ENCODE data around the gene ZC3H12D. TPM values are rescaled to one million over a fixed set of nuclear protein-coding genes. Genes with fewer than 3 reads are reported as not detected.

Gene ZC3H12D
- total and polyA plus RNA-seq, 8 donors = 0.08 to 1.1 (median 0.35) TPM

- 82 to 84% methylated on average over 5 of the region's 5 CpGs for WGBS, 2 donors
- no peak overlapping the region for H3K27ac ChIP-seq
- FAIRE-seq (no peak), ATAC-seq (no peak), DNase-seq (no peak)
- no peak overlapping the region for H3K4me3 ChIP-seq
- TF ChIP-seq CTCF (IDR thresholded peaks at IDR 0.05) = no peak
- no peaks in the 10 kb centered on the region for H3K4me1 ChIP-seq
- H3K27me3 ChIP-seq = no peaks in the 10 kb centered on the region
- no peaks in the 10 kb centered on the region for H3K36me3 ChIP-seq
- H3K9me3 ChIP-seq = no peaks in the 10 kb centered on the region
- intact Hi-C loops (cut with DNase I) = no loop called here
Measured at GRCh38 chr6:149478631-149479314, 6.0 kb downstream of the ZC3H12D start.

GRCh38 chr6:149477544-149477943 lies 7.3 kb downstream of the ZC3H12D start:
- FAIRE-seq (no peak), DNase-seq (no peak), ATAC-seq (no peak)
- no peaks in the 10 kb centered on the region for H3K4me1 ChIP-seq
- 89% methylated on average over 5 of the region's 5 CpGs for WGBS, 2 donors
- H3K9me3 ChIP-seq = no peaks in the 10 kb centered on the region
- H3K36me3 ChIP-seq = no peaks in the 10 kb centered on the region
- intact Hi-C loops (cut with DNase I) = no loop called here
- H3K4me3 ChIP-seq = no peak overlapping the region
- no peak for TF ChIP-seq CTCF (IDR thresholded peaks at IDR 0.05)
- H3K27ac ChIP-seq = no peak overlapping the region
- H3K27me3 ChIP-seq = no peaks in the 10 kb centered on the region

GRCh38 chr6:149476789-149477455 lies 7.9 kb downstream of the ZC3H12D start:
- Histone ChIP-seq H3K4me3 (no peak overlapping the region), H3K4me1 (no peaks in the 10 kb centered on the region), H3K27me3 (no peaks in the 10 kb centered on the region), H3K27ac (no peak overlapping the region), H3K36me3 (no peaks in the 10 kb centered on the region), H3K9me3 (no peaks in the 10 kb centered on the region)
- no peak for FAIRE-seq
- WGBS, 2 donors = 68 to 78% methylated on average over 6 of the region's 6 CpGs
- no peak for ATAC-seq
- no peak for TF ChIP-seq CTCF (IDR thresholded peaks at IDR 0.05)
- intact Hi-C loops (cut with DNase I) = no loop called here
- no peak for DNase-seq

GRCh38 chr6:149474108-149474935 lies 10.5 kb downstream of the ZC3H12D start:
- DNase-seq (no peak), FAIRE-seq (no peak), ATAC-seq (peak in 1 of 4 donors; percentile 11)
- intact Hi-C loops (cut with DNase I) = no loop called here
- Histone ChIP-seq H3K36me3 (no peaks in the 10 kb centered on the region), H3K27me3 (no peaks in the 10 kb centered on the region), H3K4me3 (no peak overlapping the region), H3K9me3 (no peaks in the 10 kb centered on the region), H3K27ac (no peak overlapping the region), H3K4me1 (no peaks in the 10 kb centered on the region)
- 84 to 93% methylated on average over 30 of the region's 30 CpGs for WGBS, 2 donors
- TF ChIP-seq CTCF (IDR thresholded peaks at IDR 0.05) = no peak

All from pancreas (tissue), 10 donors.